Stimulated activated CD4-positive, alpha-beta T cell treated with anti-CD3 and anti-CD28 coated beads, TNF-alpha, amount 100 ng/mL, for 24 hours (primary cell): Measurements from ENCODE around the gene PKP1.

Source experiments
- DNase-seq, 3 experiments: peaks; one replicate each; pipeline ENCODE4 v3.0.0-alpha.2; 2020; ENCODE audit warnings: low read depth in 3 of 3

PKP1 gene

DNA sequence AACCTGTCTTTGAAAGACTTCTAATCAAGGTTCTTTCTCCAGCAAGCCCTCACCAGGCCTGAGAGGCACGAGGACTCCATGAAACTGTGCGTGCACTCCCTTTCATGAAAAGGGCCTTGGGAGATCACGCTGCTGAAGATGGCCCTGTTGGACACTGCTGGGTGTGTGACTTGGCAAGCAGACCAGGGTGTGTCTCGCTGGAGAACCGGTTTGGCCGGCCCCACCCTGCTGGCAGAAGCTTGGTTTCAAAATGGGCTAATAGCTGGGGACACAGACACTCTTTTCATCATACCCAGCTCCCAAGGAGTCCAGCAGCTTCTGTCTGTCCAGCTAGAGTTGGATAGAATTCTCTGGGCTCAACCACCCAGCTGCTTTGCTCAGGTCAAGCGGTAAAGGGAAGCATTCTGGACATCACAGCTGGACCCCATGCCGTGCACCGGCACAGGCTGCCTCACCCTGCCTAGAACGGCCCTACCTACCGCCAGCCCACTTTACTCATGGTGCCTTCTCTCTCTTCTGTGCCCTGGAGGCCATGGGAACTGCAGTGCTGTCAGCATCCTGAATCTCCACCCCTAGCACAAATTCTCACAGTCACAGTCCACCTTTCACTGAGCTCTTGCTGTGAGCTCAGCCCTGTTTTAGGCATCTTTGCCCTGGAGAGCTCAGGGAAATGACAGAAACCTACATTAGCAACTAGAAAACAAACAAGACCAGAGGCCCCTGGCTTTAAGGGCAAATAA lies 24.6 kb downstream of the PKP1 start:
- no peak for DNase-seq

- peak in 1 of 3 experiments; percentile 4 for DNase-seq
Observed at GRCh38 chr1:201309416-201309815, 26.1 kb downstream of the PKP1 start.

GRCh38 chr1:201310251-201310985 lies 27.1 kb downstream of the PKP1 start:
- no peak for DNase-seq

- no peak for DNase-seq
Observed at GRCh38 chr1:201310986-201311355, 27.7 kb downstream of the PKP1 start.

DNA sequence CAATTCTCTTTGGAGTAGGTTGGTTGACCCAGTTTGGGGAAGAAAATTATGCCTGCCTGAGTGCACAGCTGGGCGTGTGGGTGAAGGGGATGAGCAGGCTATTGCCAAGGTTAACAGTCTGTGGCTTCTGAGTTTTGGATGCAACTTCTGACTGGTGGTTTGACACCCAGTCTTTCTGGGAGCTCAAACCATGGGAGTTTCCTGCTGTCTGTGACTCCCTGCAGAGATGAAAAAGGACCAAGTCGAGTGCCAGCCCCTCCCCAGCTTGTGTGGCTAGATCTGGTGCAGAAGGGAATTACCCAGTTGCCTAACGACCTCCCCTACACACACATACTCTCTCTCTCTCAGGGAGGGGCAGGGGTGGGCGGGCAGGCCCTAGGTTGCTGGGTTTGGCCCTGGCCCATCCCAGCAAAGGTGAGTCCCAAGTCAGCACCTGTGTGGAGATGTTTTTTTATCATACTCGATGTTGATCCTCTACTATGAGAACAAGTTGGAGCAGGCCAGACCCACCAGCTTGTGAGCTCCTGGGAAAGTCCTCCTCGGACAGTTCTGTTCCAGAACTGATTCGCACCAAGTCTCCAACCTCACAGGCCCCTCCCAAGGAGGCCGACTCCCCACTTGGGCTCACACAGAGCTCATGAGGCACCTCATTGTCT lies 28.2 kb downstream of the PKP1 start:
- no peak for DNase-seq

- DNase-seq: no peak
Observed at GRCh38 chr1:201312298-201312697, 29.0 kb downstream of the PKP1 start.

DNA sequence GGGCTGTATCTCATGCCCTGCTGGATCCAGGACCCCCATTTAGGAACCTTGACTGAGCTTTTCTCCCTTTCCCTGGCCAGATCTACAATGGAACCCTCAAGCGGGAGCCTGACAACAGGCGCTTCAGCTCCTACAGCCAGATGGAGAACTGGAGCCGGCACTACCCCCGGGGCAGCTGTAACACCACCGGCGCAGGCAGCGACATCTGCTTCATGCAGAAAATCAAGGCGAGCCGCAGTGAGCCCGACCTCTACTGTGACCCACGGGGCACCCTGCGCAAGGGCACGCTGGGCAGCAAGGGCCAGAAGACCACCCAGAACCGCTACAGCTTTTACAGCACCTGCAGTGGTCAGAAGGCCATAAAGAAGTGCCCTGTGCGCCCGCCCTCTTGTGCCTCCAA lies 29.8 kb downstream of the PKP1 start:
- no peak for DNase-seq

GRCh38 chr1:201316556-201316955 lies 33.2 kb downstream of the PKP1 start:
- DNase-seq: no peak

DNA sequence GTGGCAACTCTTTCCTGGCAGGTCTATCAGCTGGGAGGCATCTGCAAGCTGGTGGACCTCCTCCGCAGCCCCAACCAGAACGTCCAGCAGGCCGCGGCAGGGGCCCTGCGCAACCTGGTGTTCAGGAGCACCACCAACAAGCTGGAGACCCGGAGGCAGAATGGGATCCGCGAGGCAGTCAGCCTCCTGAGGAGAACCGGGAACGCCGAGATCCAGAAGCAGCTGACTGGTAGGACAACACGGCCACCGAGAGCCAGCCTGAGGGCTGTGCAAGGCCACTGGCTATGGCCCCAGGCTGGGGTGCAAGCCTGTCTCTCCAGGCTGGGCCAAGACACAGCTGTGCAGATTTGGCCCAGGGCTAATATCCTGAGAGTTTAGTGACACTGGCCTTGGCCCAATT lies 34.2 kb downstream of the PKP1 start:
- DNase-seq: no peak

DNA sequence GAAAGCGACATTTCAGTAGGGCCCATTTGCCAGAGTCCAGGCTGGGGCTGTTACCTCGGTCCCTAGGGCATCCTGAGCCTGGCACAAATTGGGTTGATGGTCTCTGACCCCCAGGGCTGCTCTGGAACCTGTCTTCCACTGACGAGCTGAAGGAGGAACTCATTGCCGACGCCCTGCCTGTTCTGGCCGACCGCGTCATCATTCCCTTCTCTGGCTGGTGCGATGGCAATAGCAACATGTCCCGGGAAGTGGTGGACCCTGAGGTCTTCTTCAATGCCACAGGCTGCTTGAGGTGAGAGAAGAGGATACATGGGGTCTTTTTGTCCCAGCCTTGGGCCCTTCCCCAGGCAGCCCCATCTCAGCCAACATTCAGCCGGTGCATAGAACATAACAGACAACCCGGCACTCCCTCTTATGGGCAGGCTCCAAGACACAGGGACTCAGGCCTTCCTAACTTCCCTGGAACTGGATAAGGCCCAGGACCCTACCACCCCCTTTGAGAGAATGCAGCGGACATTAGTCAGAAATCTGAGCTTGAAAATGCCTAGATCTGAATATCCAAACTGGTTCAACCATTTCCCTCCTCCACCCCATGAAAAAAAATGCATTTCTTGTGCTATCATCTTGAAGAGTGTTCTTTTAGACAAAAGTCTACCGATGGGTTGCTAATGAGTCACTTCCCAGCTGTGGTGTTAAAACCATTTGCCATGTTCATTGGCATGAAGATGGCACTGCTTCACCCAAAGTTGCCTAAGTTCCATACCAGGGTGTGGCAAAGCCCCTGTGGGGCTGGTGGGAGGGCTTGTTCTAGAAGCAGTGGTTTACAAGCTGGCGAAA lies 35.4 kb downstream of the PKP1 start:
- no peak for DNase-seq

DNA sequence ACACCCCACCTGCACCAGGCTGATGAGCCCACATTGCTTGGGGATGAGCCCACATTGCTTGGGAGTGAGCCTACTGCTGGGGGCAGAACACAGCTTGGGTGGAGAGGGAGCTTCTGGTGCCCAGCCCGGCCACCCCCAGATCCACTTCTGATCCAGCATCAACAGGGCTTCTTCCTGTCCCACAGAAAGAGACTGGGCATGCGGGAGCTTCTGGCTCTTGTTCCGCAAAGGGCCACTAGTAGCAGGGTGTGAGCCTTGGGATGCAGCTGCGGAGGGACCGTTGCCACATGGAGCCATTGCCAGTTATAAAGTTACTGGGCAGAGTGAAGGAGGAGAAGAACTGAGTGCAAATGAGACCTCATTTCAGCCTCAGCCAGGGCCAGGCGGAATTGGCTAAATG lies 36.3 kb downstream of the PKP1 start:
- no peak for DNase-seq

DNA sequence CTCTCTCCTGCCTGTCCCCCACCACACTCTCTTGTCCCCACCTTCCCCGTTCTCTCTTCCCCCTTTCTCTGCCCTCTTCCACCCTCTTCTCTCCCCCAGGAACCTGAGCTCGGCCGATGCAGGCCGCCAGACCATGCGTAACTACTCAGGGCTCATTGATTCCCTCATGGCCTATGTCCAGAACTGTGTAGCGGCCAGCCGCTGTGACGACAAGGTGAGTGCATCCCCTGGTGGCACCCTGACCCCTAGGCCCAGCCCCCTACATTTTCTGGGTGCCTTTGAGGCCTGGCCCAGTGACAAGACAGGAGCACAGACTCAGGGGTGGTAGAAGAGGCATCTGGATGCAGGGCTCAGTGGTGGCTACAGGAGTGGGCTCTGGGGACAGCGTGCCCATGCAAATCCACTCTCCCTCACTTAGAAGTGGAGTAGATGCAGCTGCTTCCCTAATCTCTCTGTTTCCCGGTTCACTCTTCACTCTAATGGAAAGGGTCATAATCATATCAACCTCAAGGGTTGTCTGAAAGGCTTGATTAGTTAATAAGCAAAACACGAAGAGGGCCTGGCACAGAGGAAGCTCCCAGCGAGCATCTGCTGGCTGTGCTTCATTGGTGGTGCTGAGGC lies 37.0 kb downstream of the PKP1 start:
- DNase-seq: no peak

DNA sequence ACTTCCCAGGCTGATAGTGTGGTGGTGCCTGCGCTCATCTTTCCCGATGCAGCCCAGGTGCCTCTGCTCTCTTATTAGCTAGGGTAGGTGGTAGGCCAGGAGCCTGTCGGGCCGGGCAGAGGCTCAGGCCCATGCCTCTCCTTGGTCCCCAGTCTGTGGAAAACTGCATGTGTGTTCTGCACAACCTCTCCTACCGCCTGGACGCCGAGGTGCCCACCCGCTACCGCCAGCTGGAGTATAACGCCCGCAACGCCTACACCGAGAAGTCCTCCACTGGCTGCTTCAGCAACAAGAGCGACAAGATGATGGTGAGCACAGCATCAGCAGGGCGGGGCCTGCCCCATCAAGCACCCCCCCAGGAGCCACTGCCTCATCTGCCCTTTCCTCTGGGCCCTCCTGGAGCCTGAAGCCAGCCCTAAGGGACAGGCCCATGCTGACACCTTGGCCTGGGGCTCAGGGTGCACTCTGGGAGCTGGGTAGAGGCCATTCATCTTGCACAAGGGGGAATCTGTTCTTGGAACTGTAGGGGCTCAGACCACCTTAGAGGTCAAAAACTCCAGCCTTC lies 38.6 kb downstream of the PKP1 start:
- no peak for DNase-seq

GRCh38 chr1:201322653-201323510 lies 39.6 kb downstream of the PKP1 start:
- DNase-seq: no peak

GRCh38 chr1:201324306-201324705 lies 41.0 kb downstream of the PKP1 start:
- DNase-seq: no peak

DNA sequence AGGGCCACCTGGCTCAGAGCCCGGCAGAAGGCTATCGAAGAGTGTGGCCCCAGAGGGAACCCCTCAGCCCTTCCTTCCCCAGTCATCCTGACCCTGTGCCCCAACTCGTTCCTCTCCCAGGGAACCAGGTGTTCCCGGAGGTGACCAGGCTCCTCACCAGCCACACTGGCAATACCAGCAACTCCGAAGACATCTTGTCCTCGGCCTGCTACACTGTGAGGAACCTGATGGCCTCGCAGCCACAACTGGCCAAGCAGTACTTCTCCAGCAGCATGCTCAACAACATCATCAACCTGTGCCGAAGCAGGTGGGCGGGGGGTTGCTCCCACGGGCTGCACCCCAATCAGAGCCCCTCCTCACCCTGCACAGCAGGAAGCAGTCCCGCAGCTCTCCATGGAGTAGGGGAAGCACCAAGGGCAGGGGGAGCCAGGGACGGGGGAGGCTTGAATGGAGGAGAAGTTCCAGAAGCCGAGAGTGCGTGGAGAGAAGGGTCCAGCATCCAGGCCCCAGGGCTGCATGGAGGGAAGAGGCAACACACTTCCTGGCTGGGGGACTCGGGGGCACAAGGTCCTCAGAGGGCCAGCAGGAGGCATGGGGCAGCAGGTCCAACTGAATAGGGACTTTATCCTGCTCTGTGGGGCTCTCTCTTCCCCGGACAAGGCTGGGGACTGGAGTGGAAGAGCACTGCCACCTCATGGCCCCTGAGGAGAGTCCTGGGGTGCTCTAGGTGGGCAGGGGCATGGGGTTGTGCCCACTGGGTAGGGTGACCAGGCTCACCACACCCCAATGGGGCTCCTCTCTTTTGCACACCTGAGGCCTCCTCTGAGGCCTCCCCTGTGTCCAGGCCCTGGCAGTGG lies 41.7 kb downstream of the PKP1 start:
- no peak for DNase-seq

GRCh38 chr1:201325678-201326060 lies 42.4 kb downstream of the PKP1 start:
- no peak for DNase-seq

- no peak for DNase-seq
Observed at GRCh38 chr1:201326710-201327109, 43.4 kb downstream of the PKP1 start.

GRCh38 chr1:201327687-201328240 lies 44.5 kb downstream of the PKP1 start:
- no peak for DNase-seq
